GM20000 (cell line): ENCODE results near the gene AUH.
A peak's percentile ranks its signal among the peaks of the same experiment; 100 is the strongest.

Experiments
- DNase-seq: peaks from one replicate; pipeline ENCODE4 v3.0.0; 2012; ENCODE audit warnings: low spot score
- TF ChIP-seq, protein P1 (sequence below): IDR thresholded peaks from 2 replicates; pipeline ENCODE4 v1.5.1; 2012; ENCODE audit warnings: mild to moderate bottlenecking, control low read depth; ENCODE audit errors: extremely low read depth, missing control alignments

Gene AUH

DNA sequence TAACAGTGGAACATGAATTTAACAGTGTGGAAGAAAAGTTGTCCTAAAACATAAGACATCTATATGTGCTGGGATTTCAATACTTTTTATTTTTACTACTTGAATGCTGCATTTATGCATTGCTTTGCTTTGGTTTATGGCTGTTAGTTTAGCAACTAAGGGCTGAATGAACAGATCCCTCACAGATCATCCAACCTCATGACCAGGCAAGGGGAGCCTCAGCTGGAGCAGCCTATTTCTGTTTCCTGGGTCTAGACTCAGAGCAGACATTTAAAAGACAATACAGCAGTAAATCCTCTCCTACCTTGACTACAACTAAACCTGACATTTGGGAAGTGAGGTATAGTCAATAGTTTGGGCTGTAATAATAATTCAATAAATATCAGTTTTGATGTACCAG, 163.3 kb downstream of the AUH start:
- no peak for DNase-seq
- TF ChIP-seq, protein P1, sequence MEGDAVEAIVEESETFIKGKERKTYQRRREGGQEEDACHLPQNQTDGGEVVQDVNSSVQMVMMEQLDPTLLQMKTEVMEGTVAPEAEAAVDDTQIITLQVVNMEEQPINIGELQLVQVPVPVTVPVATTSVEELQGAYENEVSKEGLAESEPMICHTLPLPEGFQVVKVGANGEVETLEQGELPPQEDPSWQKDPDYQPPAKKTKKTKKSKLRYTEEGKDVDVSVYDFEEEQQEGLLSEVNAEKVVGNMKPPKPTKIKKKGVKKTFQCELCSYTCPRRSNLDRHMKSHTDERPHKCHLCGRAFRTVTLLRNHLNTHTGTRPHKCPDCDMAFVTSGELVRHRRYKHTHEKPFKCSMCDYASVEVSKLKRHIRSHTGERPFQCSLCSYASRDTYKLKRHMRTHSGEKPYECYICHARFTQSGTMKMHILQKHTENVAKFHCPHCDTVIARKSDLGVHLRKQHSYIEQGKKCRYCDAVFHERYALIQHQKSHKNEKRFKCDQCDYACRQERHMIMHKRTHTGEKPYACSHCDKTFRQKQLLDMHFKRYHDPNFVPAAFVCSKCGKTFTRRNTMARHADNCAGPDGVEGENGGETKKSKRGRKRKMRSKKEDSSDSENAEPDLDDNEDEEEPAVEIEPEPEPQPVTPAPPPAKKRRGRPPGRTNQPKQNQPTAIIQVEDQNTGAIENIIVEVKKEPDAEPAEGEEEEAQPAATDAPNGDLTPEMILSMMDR = no peak

DNA sequence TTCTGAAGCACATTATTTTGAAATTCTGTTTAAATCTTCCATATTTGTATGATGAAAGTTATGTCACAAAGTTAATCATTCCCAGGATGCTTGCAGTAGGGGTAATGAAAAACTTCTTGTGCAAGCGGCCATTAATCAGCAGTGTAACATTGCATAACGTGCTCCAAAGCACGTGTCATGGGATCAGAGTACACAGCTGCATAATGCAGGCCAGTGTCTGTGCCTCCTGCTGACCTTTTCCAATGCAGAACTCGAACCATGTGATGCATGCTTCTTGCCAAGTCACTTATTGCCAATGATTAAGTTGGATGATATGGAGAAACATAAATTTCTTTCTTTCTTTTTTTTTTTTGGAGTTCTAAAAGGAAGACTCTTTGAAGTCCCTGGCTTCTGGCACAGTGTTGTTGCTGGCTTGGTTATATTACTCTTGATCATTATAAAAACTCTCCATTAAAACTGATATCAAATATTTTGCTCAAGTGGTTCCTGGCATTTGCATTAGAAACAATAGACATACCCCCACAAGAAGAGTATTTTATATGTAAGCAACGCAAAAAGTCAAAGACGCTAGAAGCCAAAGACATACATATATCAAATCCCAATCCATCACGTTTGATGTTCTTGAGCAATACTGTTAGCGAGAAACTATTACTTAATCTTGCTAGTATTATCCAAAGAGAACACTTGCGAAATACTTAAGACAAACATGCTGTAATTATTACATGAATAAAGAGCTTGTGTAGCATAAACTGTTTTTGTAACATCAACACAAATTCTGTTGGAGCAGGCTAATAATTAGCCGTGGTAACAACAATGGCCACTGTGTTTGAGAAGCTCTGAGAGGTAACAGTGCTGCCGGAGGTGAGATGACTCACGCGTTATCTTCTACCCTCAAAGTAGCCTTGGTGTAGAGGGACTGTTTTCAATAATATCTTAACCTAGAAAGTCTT, 164.2 kb downstream of the AUH start:
- DNase-seq = no peak
- TF ChIP-seq, protein P1 = no peak

DNA sequence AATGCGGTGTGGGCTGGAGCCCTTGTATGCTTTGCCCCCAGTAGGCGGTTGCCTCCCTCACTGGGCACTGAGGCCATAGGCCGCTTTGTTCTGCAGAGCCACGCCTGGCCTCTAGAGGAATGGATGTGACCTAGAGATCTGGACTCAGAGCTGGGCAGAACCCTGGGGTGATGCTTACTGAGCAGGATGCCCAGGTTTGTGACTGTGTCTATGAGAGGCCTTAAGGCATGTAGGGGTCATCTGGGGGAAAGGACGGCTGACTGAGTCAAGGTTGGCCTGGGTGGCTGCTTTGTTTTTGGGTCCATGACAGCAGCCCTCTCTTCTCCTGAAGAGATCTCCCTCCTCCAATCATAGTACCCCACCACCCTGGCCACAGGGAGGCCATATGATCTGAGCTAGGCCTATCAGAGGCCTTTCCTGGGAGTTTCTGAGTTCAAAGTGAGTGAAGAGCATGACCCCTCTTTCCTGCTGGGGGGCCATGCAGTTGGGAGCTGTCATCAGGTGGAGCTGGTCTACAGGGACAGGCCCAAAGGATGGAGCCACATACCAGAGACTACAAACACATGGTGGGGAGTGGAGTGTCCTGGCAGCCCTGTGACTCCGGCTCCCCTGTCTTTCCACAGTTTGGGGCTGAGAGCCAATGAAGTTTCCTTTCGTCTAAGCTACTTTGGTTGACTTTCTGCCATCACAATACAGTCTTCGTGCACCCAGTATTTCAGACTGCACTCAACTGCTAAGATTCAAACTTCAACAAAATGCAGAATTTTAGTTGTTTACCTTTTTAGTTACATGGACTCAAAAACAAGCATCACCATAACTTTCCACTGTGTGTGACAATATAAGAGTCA, 165.4 kb downstream of the AUH start:
- TF ChIP-seq, protein P1 = no peak
- no peak for DNase-seq

DNA sequence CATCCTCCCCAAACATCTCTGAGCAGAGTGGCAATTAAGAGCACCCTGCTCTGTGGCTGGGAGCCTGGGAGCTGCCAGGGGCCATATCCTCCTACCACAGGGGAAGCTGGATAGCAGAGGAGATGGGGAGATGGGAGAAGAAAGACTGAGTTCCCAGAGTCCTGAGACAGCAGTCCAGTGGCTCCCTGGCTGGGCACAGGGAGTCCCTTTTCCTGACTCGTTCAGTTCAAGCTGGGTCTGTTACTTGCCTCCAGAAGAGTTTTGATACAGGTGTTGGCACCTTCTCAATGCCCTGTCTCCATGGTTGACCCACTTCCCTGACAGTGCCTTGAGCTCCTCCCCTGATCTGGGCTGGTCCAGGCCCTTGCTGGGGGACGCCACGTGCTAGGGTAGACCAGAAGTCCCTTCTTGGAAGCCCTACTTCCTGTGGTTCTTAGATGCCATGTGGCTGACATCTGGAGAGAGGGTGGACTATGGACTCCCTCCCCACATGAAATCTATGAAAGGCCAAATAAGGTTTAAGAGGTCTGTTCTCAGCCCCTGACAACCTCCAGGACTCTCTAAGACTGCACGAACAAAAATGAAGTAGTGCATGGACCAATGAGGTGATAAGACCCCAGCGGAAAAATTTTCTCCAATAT, 166.2 kb downstream of the AUH start:
- no peak for DNase-seq
- TF ChIP-seq, protein P1 = no peak

DNA sequence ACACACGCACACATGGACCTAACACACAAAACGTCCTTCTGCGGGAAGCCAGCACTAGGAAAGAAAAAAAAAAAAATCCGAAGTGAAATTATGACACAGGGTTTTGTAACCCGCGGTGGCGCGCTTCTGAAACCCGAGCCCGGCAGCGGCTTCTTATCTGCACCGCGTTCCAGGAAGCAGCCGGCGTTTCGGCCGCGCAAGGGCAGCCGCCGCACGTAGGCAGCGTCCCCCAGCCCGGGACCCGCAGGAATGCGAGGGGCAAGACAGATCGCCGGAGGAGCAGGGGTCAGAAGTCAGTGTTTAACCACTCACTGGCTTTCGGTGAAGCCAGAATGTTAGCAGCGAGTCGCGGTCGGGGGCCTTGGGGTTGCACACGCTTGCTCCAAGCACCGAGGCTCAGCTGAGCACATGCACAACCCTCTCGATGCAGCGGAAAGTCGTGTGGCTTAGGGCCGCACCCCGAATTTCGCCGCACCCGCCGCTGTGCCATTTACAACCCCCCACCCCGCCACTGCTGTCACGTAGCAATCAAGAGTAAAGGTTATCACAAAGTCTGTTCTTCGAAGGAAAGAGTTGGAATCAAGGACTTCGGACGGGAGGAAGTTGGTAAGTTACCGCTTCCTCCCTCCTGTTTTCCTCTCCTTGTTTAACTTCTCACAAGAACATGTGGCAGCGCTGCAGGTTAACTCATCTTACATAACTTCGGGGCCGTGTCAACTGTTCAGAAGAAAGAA, 167.9 kb downstream of the AUH start:
- TF ChIP-seq, protein P1 = no peak
- peak; percentile 67 for DNase-seq

DNA sequence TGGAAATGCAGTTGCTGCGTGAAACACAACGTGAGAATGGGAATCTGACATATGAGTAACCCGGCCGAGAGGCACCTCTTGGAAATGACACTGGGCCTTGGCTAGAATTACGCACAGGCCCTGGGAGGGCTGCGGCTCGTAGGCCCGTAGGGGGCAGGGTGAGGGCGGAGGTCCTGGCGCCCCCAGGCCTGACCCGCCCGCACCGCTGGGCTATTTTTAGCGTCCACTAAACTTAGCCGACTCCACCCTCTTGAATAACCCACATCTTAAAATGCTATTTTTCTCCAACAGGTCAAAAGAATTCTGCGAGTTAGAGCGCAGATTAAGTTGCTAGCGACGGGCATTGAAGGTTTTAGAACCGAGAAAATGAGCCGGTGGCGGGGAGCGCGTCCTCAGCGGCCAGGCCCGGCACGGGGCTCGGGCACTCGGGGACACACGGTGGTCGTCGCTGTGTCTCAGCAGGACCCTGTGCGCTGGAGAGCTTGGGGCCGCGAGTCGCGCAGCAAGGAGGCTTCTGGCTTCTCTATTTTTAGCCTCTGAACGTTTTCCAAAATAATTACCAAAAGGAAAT, 168.5 kb downstream of the AUH start:
- TF ChIP-seq, protein P1 = no peak
- DNase-seq = peak; percentile 50
